SJCRH30 (cell line): ENCODE measurements around the gene IKZF4. TPM values are rescaled to one million over a fixed set of nuclear protein-coding genes. Genes with fewer than 3 reads are reported as not detected.

Experiments used
- DNase-seq, 2 experiments: peaks; one replicate each; pipeline ENCODE4 v3.0.0-alpha.2; 2015 to 2020
- H3K27ac ChIP-seq: fragments of 250-450 bp; sonication (Bioruptor Pico); 2 replicates; pipeline ENCODE4 v1.5.1; 2020; ENCODE audit warnings: mild to moderate bottlenecking, moderate library complexity
- H3K27me3 ChIP-seq: fragments of 250-450 bp; sonication (Bioruptor Pico); 2 replicates; pipeline ENCODE4 v1.5.1; 2020; ENCODE audit warnings: mild to moderate bottlenecking, moderate library complexity
- H3K36me3 ChIP-seq: fragments of 250-450 bp; sonication (Bioruptor Pico); 2 replicates; pipeline ENCODE4 v1.5.1; 2020; ENCODE audit warnings: mild to moderate bottlenecking, moderate library complexity
- H3K4me1 ChIP-seq: fragments of 250-450 bp; sonication (Bioruptor Pico); 2 replicates; pipeline ENCODE4 v1.5.1; 2020; ENCODE audit warnings: mild to moderate bottlenecking, moderate library complexity
- H3K4me3 ChIP-seq: fragments of 250-450 bp; sonication (Bioruptor Pico); 2 replicates; pipeline ENCODE4 v1.5.1; 2020; ENCODE audit warnings: mild to moderate bottlenecking, moderate library complexity
- H3K9me3 ChIP-seq: fragments of 250-450 bp; sonication (Bioruptor Pico); replicated peaks from 2 replicates; pipeline ENCODE4 v1.5.1; 2020; ENCODE audit warnings: mild to moderate bottlenecking, moderate library complexity
- total RNA-seq: library from RNA; depleted of rRNA; stranded (reverse); fragments of >200 nt; shearing (Covaris generic); gene quantifications from 2 replicates; pipeline ENCODE4 v1.2.3, GENCODE V29; 2014; rRNA removed

The IKZF4 gene
- total RNA-seq, 1 experiment from 2014 or later = 2.2 TPM

- H3K27me3 ChIP-seq = no peaks in the 10 kb centered on the region
- no peaks in the 10 kb centered on the region for H3K9me3 ChIP-seq
- peak; percentile 87 to 90 for DNase-seq
- H3K27ac ChIP-seq = peak within 1 kb of the TSS; percentile 97
- peak within 1 kb of the TSS; percentile 86 for H3K4me3 ChIP-seq
- H3K36me3 ChIP-seq = peaks cover 3% of the 10 kb centered on the region; the same call in 1 of the 2 replicates
- peaks cover 25% of the 10 kb centered on the region for H3K4me1 ChIP-seq
Observed at GRCh38 chr12:56079723-56080555, 59.1 kb downstream of the IKZF4 start, which contains the start of gene ERBB3. Gene ERBB3, plus strand, starts transcription at chr12:56080165. Its CDS starts 136 bp downstream, at chr12:56080301.

GRCh38 chr12:56080556-56081138 is 59.8 kb downstream of the IKZF4 start:
- Histone ChIP-seq H3K36me3 (peaks cover 6% of the 10 kb centered on the region; the same call in 1 of the 2 replicates), H3K4me3 (peak overlapping the region; percentile 86), H3K9me3 (no peaks in the 10 kb centered on the region), H3K4me1 (peaks cover 25% of the 10 kb centered on the region), H3K27ac (peak overlapping the region; percentile 97), H3K27me3 (no peaks in the 10 kb centered on the region)
- DNase-seq = peak; percentile 27 to 34

- Histone ChIP-seq H3K4me1 (peaks cover 25% of the 10 kb centered on the region), H3K36me3 (peaks cover 6% of the 10 kb centered on the region; the same call in 1 of the 2 replicates), H3K27ac (peak overlapping the region; percentile 18; the same call in 1 of the 2 replicates), H3K4me3 (peak overlapping the region; percentile 86), H3K27me3 (no peaks in the 10 kb centered on the region), H3K9me3 (no peaks in the 10 kb centered on the region)
- DNase-seq = peak; percentile 49 to 64
Observed at GRCh38 chr12:56081393-56082347, 60.8 kb downstream of the IKZF4 start.

- peaks cover 6% of the 10 kb centered on the region; the same call in 1 of the 2 replicates for H3K36me3 ChIP-seq
- H3K27me3 ChIP-seq = no peaks in the 10 kb centered on the region
- H3K4me1 ChIP-seq = peaks cover 25% of the 10 kb centered on the region
- H3K27ac ChIP-seq = no peak overlapping the region; the same call in 1 of the 2 replicates
- no peak overlapping the region for H3K4me3 ChIP-seq
- no peaks in the 10 kb centered on the region for H3K9me3 ChIP-seq
- peak; percentile 52 to 68 for DNase-seq
Observed at GRCh38 chr12:56082382-56082781, 61.5 kb downstream of the IKZF4 start.

- H3K4me1 ChIP-seq = peaks cover 25% of the 10 kb centered on the region
- H3K9me3 ChIP-seq = no peaks in the 10 kb centered on the region
- no peaks in the 10 kb centered on the region for H3K27me3 ChIP-seq
- peak; percentile 11 to 27 for DNase-seq
- peaks cover 6% of the 10 kb centered on the region; the same call in 1 of the 2 replicates for H3K36me3 ChIP-seq
- no peak overlapping the region for H3K27ac ChIP-seq
- H3K4me3 ChIP-seq = no peak overlapping the region
Observed at GRCh38 chr12:56082967-56083366, 62.1 kb downstream of the IKZF4 start.

- H3K36me3 ChIP-seq = peaks cover 18% of the 10 kb centered on the region; the same call in 1 of the 2 replicates
- peaks cover 25% of the 10 kb centered on the region for H3K4me1 ChIP-seq
- H3K9me3 ChIP-seq = no peaks in the 10 kb centered on the region
- H3K27me3 ChIP-seq = no peaks in the 10 kb centered on the region
- H3K4me3 ChIP-seq = no peak overlapping the region
- peak; percentile 25 to 39 for DNase-seq
- H3K27ac ChIP-seq = no peak overlapping the region
Observed at GRCh38 chr12:56084958-56085543, 64.2 kb downstream of the IKZF4 start.

- Histone ChIP-seq H3K4me3 (no peak overlapping the region), H3K27ac (no peak overlapping the region), H3K4me1 (peaks cover 22% of the 10 kb centered on the region), H3K27me3 (no peaks in the 10 kb centered on the region), H3K9me3 (no peaks in the 10 kb centered on the region), H3K36me3 (peaks cover 23% of the 10 kb centered on the region; the same call in 1 of the 2 replicates)
- DNase-seq = no peak
Observed at GRCh38 chr12:56086096-56086495, 65.3 kb downstream of the IKZF4 start.

GRCh38 chr12:56086608-56087007 is 65.8 kb downstream of the IKZF4 start:
- H3K36me3 ChIP-seq = peaks cover 23% of the 10 kb centered on the region; the same call in 1 of the 2 replicates
- no peak for DNase-seq

GRCh38 chr12:56087220-56087619 is 66.4 kb downstream of the IKZF4 start:
- H3K27ac ChIP-seq = no peak overlapping the region
- no peak for DNase-seq

More at GRCh38 chr12:56086608-56087007, 65.8 kb downstream of the IKZF4 start:
- Histone ChIP-seq H3K27me3 (no peaks in the 10 kb centered on the region), H3K9me3 (no peaks in the 10 kb centered on the region), H3K4me1 (peaks cover 16% of the 10 kb centered on the region), H3K4me3 (no peak overlapping the region), H3K27ac (no peak overlapping the region)

More at GRCh38 chr12:56087220-56087619, 66.4 kb downstream of the IKZF4 start:
- no peaks in the 10 kb centered on the region for H3K27me3 ChIP-seq
- no peak overlapping the region for H3K4me3 ChIP-seq
- H3K9me3 ChIP-seq = no peaks in the 10 kb centered on the region
- peaks cover 10% of the 10 kb centered on the region for H3K4me1 ChIP-seq
- H3K36me3 ChIP-seq = peaks cover 23% of the 10 kb centered on the region; the same call in 1 of the 2 replicates

Other genes starting within 250 kb of the IKZF4 start
- 109 and 132 TPM in 2 replicates for gene SARNP, start 203.3 kb upstream of the IKZF4 start, total RNA-seq
- gene ORMDL2, start 203.0 kb upstream of the IKZF4 start, total RNA-seq = 25.4 and 27.6 TPM in 2 replicates
- gene DNAJC14, start 191.5 kb upstream of the IKZF4 start, total RNA-seq = 33.3 TPM in 2 replicates
- gene MMP19, start 178.1 kb upstream of the IKZF4 start, total RNA-seq = 0.91 and 1.0 TPM in 2 replicates
- gene PYM1, start 93.1 kb upstream of the IKZF4 start, total RNA-seq = 24.0 and 25.6 TPM in 2 replicates
- gene DGKA, start 89.9 kb upstream of the IKZF4 start, total RNA-seq = 3.7 and 4.4 TPM in 2 replicates
- gene PMEL, start 55.0 kb upstream of the IKZF4 start, total RNA-seq = 1.2 and 1.3 TPM in 2 replicates
- 99.6 and 106 TPM in 2 replicates for gene CDK2, start 54.2 kb upstream of the IKZF4 start, total RNA-seq
- 59.4 and 61.0 TPM in 2 replicates for gene RAB5B, start 47.0 kb upstream of the IKZF4 start, total RNA-seq
- 10.0 and 13.2 TPM in 2 replicates for gene SUOX, start 23.8 kb upstream of the IKZF4 start, total RNA-seq
- 229 and 271 TPM in 2 replicates for gene RPS26, start 20.9 kb downstream of the IKZF4 start, total RNA-seq
- gene ERBB3, start 59.1 kb downstream of the IKZF4 start, total RNA-seq = 38.0 and 38.8 TPM in 2 replicates
- 342 and 348 TPM in 2 replicates for gene PA2G4, start 83.5 kb downstream of the IKZF4 start, total RNA-seq
- 5,544 and 5,661 TPM in 2 replicates for gene RPL41, start 95.6 kb downstream of the IKZF4 start, total RNA-seq
- 5.5 and 5.8 TPM in 2 replicates for gene ZC3H10, start 97.2 kb downstream of the IKZF4 start, total RNA-seq
- 86.7 and 92.9 TPM in 2 replicates for gene ESYT1, start 107.2 kb downstream of the IKZF4 start, total RNA-seq
- gene MYL6B, start 131.5 kb downstream of the IKZF4 start, total RNA-seq = 199 and 208 TPM in 2 replicates
- 564 and 633 TPM in 2 replicates for gene MYL6, start 137.3 kb downstream of the IKZF4 start, total RNA-seq
- gene SMARCC2, start 168.4 kb downstream of the IKZF4 start, total RNA-seq = 57.3 and 60.9 TPM in 2 replicates
- 24.3 and 25.7 TPM in 2 replicates for gene RNF41, start 200.9 kb downstream of the IKZF4 start, total RNA-seq
- 43.2 and 46.5 TPM in 2 replicates for gene NABP2, start 203.3 kb downstream of the IKZF4 start, total RNA-seq
- gene SLC39A5, start 209.0 kb downstream of the IKZF4 start, total RNA-seq = not detected in 2 replicates
- gene ANKRD52, start 237.3 kb downstream of the IKZF4 start, total RNA-seq = 12.0 and 12.5 TPM in 2 replicates
- gene COQ10A, start 245.9 kb downstream of the IKZF4 start, total RNA-seq = 13.8 and 14.4 TPM in 2 replicates